Germinal center (tissue), 1 donor: ENCODE data around the gene RCN2.

Experiments used
- DNase-seq: peaks from one replicate; pipeline ENCODE4 v3.0.0; 2012; ENCODE audit warnings: mixed read lengths, low spot score

RCN2 gene

DNA sequence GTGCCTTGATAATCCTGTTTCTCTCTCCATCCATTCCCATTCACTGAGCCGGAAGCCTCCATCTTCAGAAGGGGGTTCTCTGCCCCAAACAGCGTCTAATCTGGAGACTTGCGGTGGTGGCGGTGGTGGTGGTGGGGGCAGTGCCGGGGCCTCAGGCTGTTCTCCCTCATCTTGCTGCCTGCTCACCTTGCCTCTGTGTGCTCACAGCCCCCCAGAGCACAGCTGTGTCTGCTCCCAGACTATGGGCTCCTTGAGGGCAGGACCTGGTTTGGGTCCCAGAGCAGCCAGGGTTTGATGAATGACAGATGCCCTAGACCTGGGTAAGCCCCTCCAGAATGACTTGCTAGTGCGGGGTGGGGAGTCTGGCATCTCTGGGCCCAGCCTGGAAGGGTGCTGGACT is 62.9 kb downstream of the RCN2 start:
- DNase-seq: no peak

DNA sequence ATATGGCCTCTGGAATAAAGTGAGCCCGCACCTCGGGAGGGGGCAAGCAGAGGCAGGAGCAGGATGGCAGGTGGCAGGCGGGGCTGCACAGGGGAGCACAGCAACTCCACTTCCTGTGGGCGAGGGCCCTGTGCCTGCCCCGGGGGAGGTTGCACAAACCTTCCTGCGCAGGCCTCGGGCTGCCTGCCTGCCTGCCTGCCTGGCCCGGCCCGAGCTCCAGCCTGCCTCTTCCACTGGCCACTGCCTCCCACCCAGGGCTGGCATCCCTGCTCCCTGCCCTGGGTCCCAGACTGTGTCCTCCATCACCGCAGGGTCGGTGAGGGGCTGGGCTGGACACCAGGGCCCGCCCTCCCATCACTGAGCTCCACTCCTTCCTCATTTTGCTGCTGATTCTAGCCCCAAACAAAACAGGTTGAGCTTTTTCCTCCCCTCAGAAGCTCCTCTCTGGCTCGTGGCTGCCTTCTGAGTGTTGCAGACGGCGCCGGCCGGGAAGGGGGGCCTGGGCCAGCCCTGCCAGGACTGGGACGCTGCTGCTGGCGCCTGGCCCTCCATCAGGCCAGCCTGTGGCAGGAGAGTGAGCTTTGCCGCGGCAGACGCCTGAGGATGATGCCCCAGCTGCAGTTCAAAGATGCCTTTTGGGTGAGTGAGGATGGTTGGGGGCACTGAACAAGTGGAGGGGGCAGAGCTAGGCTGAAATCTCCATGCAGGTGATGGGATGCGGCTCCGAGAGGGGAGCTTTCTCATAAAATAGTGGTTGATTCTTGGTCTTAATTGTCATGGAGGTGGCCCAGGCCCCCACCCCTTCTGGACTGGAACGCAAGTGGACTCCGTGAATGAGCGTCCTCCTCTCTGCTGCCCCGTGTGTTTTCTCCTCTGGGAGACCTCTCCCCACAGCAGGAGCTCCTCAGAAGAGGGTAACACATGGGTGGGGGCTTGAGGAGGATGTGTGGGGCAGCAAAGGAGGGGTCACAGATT is 63.7 kb downstream of the RCN2 start, which contains the start of gene PSTPIP1:
Gene PSTPIP1 (plus strand): TSS at position 156 of the 975 bp plus-strand sequence. CDS start 448 bp downstream, at position 604.
- DNase-seq: peak; percentile 72

DNA sequence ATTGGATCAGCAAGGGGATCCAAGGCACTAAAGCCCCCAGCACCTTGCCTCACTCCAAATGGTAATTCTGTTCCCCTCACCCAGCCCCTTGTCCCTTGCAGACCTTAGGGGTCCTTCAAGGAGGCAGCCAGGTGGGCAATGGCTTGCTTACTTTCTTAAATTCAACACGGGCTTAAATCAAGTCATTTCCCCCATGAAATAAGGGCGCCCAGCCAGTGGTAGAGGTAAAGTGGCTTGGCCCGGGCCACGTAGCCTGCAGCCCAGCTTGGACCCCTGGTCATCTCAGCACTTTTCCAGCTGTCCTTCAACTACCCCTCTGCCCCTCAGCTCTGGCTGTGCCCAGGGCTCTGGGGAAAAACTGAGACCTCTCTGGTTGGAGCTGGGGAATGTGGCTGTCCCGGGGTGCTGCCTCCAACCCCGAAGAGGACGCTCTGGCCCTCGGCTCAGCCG is 64.6 kb downstream of the RCN2 start:
- DNase-seq: no peak

GRCh38 chr15:76996526-76997401 is 65.2 kb downstream of the RCN2 start:
- DNase-seq: no peak

DNA sequence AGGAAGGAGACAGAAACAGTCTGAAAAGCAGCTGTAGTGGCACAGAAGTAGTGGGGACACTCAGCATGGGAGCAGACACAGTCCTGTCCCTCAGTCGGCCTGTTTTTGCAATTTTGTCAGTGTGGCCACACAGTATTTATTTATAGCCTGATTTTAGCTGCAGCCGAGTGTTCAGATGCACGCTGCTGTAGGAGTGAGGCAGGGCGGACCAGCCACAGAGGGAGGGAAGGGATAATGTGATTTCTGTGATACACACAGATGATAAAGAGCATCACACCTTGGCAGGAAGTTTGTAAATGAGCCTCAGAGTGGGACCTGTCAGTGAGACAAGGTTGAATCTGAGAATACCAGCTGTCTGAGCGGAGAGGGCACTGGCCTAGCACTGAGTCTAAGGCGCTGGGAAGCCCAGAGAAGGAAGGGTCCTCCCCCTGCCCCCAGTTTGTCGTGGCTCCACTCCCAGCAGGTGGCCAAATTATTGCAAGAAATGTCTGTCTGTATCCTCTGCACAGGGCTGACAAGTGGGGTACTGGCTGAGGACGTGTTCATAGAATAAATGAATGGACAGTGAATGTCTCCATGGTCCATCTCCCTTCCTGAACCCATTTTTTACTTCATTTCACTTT is 67.2 kb downstream of the RCN2 start:
- no peak for DNase-seq

DNA sequence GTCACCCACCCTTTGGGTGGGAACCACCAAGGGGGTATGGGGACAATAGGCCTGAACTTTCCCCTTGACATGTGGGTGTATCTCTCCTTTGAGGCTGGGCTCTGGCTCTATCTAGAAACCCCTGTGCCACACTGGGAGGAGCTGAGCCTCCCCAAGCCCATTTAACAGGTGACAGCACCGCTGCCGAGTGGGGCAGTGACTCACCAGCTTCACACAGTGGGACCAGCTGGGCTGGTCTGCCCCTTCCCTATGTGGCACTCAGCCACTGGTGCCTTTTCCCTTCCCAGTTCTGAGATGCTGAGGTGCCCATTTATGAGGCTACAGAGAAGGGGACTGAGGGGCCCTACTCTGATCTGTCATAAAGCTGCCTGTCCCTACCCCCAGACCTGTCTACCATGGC is 68.4 kb downstream of the RCN2 start:
- DNase-seq: no peak

DNA sequence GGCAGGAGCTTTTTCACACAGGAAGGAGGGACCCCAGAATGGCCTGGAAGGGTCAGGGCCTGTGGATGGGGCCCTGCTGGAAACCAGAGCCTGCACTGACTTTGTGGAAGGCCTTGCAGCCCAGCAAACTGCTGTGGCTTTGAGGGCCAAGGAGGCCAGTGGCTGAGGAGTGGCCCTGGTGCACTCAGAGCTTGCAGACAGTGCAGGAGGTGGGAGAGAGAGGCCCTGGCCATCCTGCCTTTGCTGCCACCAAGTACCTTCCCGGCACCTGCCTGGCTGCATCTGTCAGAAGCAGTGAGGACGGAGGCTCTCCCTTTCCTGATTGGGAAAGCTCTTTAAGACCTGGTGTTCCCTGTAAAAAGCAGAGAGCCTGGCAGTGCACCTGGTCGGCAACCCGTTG is 69.8 kb downstream of the RCN2 start:
- no peak for DNase-seq

- DNase-seq: no peak
These were observed 70.4 kb downstream of the RCN2 start for GRCh38 chr15:77001966-77002365.

- DNase-seq: peak; percentile 41
These were observed 70.9 kb downstream of the RCN2 start for GRCh38 chr15:77002436-77002835.

DNA sequence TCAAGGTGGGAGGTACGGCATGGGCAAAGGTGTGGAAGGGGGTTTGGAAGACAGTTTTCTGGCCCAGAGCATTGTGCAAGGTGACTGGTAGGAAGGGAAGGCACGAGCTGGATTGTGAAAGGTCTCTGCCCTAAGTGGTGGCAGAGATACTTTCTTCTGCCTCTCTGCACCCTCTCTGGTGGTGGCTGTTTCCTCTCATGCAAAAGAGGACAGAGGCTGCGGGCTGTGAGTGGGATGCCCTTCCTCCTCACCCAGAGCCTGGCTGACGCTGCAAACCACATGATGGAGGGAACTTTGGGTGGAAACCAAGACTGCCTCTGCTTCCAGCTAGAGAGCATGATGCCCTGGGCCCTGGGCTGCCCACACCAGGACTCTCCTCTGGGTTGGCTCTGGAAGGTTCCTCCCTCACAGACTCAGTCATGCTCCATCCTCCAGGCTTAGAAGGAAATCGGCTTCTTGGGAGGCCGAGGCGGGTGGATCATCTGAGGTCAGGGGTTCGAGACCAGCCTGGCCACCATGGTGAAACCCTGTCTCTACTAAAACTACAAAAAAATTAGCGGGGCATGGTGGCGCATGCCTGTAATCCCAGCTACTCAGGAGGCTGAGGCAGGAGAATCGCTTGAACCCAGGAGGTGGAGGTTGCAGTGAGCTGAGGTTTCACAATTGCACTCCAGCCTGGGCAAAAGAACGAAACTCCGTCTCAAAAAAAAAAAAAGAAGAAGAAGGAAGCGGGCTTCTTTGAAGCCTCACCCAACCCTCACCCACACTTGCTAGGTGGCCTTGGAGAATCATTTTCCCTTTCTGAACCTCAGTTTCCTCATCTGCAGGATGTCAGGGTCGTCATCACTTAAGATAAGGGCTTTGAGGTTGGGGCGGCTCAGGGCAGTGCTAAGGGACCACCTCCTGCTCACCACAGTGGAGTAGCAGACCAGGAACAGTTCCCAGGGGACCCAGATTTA is 71.7 kb downstream of the RCN2 start:
- DNase-seq: peak; percentile 77
